ENCODE data around the gene MMP26. TPM values are rescaled to one million over a fixed set of nuclear protein-coding genes. Genes with fewer than 3 reads are reported as not detected.

MMP26 gene
- total RNA-seq, 6 experiments from 2014 or later = not detected

DNA sequence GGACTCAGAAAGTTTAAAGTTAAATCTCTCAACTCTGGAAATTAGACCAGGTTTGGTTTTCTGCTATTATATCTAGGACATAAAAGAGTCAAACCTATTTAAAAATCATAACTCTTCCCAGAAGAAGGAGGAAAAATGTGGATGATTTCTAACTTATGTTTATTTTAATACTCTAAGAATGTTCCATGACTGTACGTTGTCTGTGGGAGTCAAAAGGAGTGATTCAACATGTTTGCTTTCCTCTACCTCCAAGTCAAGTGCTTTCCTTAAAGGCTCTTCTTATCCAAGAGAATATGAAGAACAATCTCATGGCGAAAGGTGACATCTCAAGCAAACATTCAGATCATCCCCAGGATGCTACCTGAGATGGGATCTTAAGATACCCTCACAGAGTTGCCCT lies 39.2 kb upstream of the MMP26 start:
- H3K27me3 Mint-ChIP-seq (ENCODE audit: insufficient read depth) = peaks cover 3% of the 10 kb centered on the region
- TF ChIP-seq, protein P1, sequence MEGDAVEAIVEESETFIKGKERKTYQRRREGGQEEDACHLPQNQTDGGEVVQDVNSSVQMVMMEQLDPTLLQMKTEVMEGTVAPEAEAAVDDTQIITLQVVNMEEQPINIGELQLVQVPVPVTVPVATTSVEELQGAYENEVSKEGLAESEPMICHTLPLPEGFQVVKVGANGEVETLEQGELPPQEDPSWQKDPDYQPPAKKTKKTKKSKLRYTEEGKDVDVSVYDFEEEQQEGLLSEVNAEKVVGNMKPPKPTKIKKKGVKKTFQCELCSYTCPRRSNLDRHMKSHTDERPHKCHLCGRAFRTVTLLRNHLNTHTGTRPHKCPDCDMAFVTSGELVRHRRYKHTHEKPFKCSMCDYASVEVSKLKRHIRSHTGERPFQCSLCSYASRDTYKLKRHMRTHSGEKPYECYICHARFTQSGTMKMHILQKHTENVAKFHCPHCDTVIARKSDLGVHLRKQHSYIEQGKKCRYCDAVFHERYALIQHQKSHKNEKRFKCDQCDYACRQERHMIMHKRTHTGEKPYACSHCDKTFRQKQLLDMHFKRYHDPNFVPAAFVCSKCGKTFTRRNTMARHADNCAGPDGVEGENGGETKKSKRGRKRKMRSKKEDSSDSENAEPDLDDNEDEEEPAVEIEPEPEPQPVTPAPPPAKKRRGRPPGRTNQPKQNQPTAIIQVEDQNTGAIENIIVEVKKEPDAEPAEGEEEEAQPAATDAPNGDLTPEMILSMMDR (IDR thresholded peaks at IDR 0.05) = no peak
- H3K4me1 Mint-ChIP-seq (ENCODE audit: low read depth) = no peaks in the 10 kb centered on the region
- H3K9me3 Mint-ChIP-seq = peaks cover 20% of the 10 kb centered on the region
- no peaks in the 10 kb centered on the region for H3K36me3 Mint-ChIP-seq (ENCODE audit: low read depth)
- no peak overlapping the region for H3K27ac Mint-ChIP-seq
- no peak for DNase-seq
- H3K4me3 Mint-ChIP-seq = no peak overlapping the region

DNA sequence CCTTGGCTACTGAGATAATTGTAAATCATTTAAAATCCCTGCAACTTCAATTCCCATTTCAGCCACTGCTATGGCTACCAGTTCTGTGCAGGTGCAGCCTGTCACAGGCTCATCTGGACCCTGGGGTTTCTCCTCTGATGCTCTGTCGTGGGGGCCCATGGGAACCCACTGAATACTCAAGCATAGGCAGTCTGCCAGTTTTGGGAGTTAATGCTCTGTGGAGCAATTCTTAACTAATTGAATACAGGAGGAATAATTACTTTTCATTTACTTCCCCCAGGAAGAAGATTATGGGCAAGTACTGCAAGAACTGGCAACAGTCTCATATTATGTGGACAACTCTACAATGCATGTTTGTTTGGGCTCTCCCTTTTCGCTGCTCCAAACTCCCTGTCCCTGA lies 32.8 kb upstream of the MMP26 start:
- Mint-ChIP-seq H3K27me3 (ENCODE audit: insufficient read depth) (no peaks in the 10 kb centered on the region), H3K4me1 (ENCODE audit: low read depth) (no peaks in the 10 kb centered on the region), H3K36me3 (ENCODE audit: low read depth) (no peaks in the 10 kb centered on the region), H3K27ac (no peak overlapping the region), H3K4me3 (no peak overlapping the region), H3K9me3 (peaks cover 20% of the 10 kb centered on the region)
- no peak for DNase-seq
- TF ChIP-seq, protein P1 (IDR thresholded peaks at IDR 0.05) = no peak

DNA sequence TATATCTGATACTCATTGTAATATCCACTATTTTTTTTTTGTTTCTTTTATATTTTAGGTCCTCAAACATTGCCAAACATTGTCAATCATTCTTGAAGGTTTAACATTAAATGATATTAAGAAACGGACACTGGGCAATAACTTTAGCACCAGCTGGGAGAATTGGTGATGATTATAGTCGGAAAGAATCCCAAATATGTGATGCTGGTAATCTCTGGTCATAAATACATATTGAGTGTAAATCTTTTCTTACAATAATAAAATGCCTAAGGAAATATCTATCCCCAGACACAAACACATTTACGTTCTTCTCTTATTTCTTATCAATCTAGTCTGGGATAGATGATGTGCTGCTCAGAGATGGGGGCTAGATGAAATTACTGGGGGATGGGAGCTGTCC lies 32.1 kb upstream of the MMP26 start:
- Mint-ChIP-seq H3K4me1 (ENCODE audit: low read depth) (no peaks in the 10 kb centered on the region), H3K27ac (no peak overlapping the region), H3K27me3 (ENCODE audit: insufficient read depth) (0 out of 2 replicates have a peak, but pooled peaks cover 2% of the 10 kb centered on the region), H3K4me3 (no peak overlapping the region), H3K36me3 (ENCODE audit: low read depth) (no peaks in the 10 kb centered on the region), H3K9me3 (peaks cover 16% of the 10 kb centered on the region)
- TF ChIP-seq, protein P1 (IDR thresholded peaks at IDR 0.05) = no peak
- no peak for DNase-seq

DNA sequence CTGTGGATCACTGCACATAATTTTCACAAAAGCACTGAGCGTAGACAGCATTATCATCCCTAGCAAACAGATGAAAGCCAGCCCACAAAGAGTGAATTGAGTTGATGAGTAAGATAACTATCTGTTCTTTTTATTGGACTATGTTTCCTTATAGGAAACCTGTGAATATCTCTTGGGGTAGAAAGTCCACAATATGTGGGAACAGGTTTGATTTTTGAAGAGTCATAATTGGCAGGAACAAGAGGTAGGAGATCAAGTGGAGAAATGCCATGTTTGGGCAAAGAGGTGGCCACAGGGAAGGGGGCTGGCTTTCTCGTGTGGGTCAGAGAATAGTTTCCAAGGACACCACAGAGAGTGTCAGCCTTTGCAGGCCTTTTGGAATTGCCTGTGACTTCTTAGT lies 30.8 kb upstream of the MMP26 start:
- H3K36me3 Mint-ChIP-seq (ENCODE audit: low read depth) = no peaks in the 10 kb centered on the region
- 0 out of 2 replicates have a peak, but pooled peaks cover 2% of the 10 kb centered on the region for H3K27me3 Mint-ChIP-seq (ENCODE audit: insufficient read depth)
- H3K4me3 Mint-ChIP-seq = no peak overlapping the region
- H3K27ac Mint-ChIP-seq = no peak overlapping the region
- TF ChIP-seq, protein P1 (IDR thresholded peaks at IDR 0.05) = no peak
- DNase-seq = no peak
- peaks cover 14% of the 10 kb centered on the region for H3K9me3 Mint-ChIP-seq
- H3K4me1 Mint-ChIP-seq (ENCODE audit: low read depth) = no peaks in the 10 kb centered on the region

DNA sequence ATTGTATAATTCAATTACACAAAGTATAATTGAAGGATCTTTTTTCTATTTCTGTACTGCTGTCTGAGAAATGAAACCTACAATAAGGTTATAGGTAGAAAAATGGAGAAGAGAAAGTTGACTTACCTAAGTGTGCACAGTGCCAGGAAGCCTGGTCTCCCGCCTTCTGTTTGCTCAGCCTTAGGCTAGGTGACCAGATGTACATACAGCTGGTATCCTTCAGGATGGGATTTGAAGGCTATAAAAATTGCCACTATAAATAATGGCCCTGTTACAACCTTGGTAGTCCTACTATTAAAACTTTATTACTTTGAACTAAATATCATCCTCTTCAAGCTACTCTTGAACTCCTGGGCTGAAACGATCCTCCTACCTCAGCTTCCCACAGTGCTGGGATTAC lies 26.6 kb upstream of the MMP26 start:
- Mint-ChIP-seq H3K9me3 (peaks cover 26% of the 10 kb centered on the region), H3K27me3 (ENCODE audit: insufficient read depth) (0 out of 2 replicates have a peak, but pooled peaks cover 2% of the 10 kb centered on the region), H3K36me3 (ENCODE audit: low read depth) (no peaks in the 10 kb centered on the region), H3K4me1 (ENCODE audit: low read depth) (no peaks in the 10 kb centered on the region), H3K27ac (no peak overlapping the region), H3K4me3 (no peak overlapping the region)
- no peak for DNase-seq
- TF ChIP-seq, protein P1 (IDR thresholded peaks at IDR 0.05) = no peak

DNA sequence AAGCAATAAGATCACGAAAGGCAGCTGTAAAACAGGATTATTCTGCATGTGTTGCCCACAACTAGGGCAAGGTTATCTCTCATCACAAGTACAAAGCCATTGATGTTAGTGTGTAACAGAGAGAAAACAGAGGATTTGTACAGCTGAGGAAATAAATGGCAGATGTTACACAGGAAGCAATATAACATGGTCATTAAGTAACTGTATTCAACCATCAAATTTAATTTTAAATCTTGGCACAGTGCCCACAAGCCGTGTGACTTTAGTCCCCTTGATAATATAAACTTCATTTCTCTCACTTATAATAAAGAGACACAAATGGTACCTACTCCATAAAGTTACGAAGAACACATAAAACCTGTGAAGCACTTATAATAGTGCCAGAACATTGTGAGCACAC lies 24.2 kb upstream of the MMP26 start:
- H3K4me3 Mint-ChIP-seq = no peak overlapping the region
- 0 out of 2 replicates have a peak, but pooled peaks cover 2% of the 10 kb centered on the region for H3K27me3 Mint-ChIP-seq (ENCODE audit: insufficient read depth)
- H3K4me1 Mint-ChIP-seq (ENCODE audit: low read depth) = no peaks in the 10 kb centered on the region
- no peak for DNase-seq
- H3K36me3 Mint-ChIP-seq (ENCODE audit: low read depth) = no peaks in the 10 kb centered on the region
- H3K27ac Mint-ChIP-seq = no peak overlapping the region
- TF ChIP-seq, protein P1 (IDR thresholded peaks at IDR 0.05) = no peak
- peaks cover 22% of the 10 kb centered on the region for H3K9me3 Mint-ChIP-seq
